ENCODE measurements around the gene DIP2C.

The DIP2C gene

DNA sequence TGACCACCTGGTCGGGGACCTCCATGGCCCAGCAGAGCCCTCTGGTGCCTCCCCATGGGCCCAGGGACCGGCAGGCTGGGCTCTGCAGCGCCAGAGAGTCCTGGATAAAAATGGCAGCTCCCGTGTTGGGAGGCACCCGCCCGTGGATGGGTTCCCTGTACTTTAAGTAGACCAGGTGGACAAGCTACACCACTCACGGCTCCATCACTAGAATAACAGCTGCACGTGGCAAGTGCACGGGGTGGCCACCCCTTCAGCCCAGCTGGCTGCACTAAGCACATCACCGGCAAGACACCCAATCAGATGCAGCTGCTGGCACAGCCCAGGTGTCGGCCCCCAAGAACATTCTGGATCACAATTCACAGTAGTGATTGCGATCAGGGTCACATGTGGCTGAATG lies 69.8 kb downstream of the DIP2C start:
- Histone ChIP-seq H3F3A (ENCODE audit: low read depth) (no peaks in the 10 kb centered on the region), H4K20me1 (ENCODE audit: insufficient read depth, low read length, poor library complexity, severe bottlenecking) (no peaks in the 10 kb centered on the region), H3K4me1 (ENCODE audit: insufficient read depth, low read length, poor library complexity, severe bottlenecking) (peaks cover 3% of the 10 kb centered on the region), H3K9me2 (replicated peaks; ENCODE audit: low read depth, low read length) (no peaks in the 10 kb centered on the region), H3K9me3 (ENCODE audit: insufficient read depth, low read depth, low read length) (no peaks in the 10 kb centered on the region), H3K36me3 (ENCODE audit: insufficient read depth, low read length) (no peaks in the 10 kb centered on the region), H3K4me3 (ENCODE audit: low read length, poor library complexity, severe bottlenecking) (no peak overlapping the region), H3K27me3 (ENCODE audit: insufficient read depth, low read length, poor library complexity, severe bottlenecking) (no peaks in the 10 kb centered on the region), H3K79me2 (ENCODE audit: insufficient read depth, low read length) (no peaks in the 10 kb centered on the region), H3K4me2 (ENCODE audit: low read depth, low read length, poor library complexity, severe bottlenecking) (no peak overlapping the region), H2AFZ (ENCODE audit: low read length) (no peak overlapping the region), H3K9ac (ENCODE audit: low read depth, low read length, poor library complexity, severe bottlenecking) (no peak overlapping the region)
- TF ChIP-seq, protein P1, sequence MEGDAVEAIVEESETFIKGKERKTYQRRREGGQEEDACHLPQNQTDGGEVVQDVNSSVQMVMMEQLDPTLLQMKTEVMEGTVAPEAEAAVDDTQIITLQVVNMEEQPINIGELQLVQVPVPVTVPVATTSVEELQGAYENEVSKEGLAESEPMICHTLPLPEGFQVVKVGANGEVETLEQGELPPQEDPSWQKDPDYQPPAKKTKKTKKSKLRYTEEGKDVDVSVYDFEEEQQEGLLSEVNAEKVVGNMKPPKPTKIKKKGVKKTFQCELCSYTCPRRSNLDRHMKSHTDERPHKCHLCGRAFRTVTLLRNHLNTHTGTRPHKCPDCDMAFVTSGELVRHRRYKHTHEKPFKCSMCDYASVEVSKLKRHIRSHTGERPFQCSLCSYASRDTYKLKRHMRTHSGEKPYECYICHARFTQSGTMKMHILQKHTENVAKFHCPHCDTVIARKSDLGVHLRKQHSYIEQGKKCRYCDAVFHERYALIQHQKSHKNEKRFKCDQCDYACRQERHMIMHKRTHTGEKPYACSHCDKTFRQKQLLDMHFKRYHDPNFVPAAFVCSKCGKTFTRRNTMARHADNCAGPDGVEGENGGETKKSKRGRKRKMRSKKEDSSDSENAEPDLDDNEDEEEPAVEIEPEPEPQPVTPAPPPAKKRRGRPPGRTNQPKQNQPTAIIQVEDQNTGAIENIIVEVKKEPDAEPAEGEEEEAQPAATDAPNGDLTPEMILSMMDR (conservative IDR thresholded peaks at IDR 0.05; ENCODE audit: low read length): no peak

DNA sequence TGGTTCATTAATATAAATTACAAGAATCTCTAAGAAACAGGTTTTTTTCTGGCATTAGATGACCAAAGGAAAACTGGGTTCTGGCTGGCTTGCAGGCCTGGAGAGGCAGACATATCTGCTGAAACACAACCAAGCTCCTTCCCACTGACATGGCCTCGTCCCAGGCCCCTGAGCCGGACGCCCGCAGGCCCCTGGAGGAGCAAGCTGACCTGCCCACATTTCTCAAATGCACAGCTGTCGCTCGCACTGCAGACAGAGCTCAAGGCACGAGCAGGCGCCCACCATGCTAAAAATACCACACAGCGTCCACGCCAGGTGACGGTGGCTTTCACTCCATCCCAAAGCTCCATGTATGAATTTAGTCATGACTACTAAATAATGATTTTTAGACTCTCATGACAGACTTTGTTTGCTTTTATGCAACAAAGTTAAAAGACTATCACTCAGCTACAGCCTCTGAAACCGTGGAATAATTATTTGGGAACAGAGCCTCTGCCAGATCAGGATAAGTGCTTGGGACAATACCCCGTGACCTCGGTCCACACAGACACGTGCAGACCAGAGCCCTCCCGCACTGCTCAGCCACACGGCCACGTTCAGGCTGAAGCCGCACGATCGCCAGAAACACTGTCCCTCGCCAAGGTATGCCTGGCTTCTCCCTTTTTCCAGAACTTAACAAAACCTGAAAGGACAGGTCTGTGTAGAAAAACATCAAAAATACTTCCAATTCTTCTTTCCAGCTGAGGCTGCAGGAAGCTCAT lies 71.1 kb downstream of the DIP2C start:
- H3K9me2 ChIP-seq (replicated peaks; ENCODE audit: low read depth, low read length): no peaks in the 10 kb centered on the region
- no peaks in the 10 kb centered on the region for H4K20me1 ChIP-seq (ENCODE audit: insufficient read depth, low read length, poor library complexity, severe bottlenecking)
- no peak overlapping the region for H2AFZ ChIP-seq (ENCODE audit: low read length)
- H3K4me3 ChIP-seq (ENCODE audit: low read length, poor library complexity, severe bottlenecking): no peak overlapping the region
- H3K36me3 ChIP-seq (ENCODE audit: insufficient read depth, low read length): no peaks in the 10 kb centered on the region
- H3K79me2 ChIP-seq (ENCODE audit: insufficient read depth, low read length): no peaks in the 10 kb centered on the region
- TF ChIP-seq EZH2phosphoT487 (IDR thresholded peaks at IDR 0.05; ENCODE audit: borderline replicate concordance): no peak
- TF ChIP-seq, protein P1 (conservative IDR thresholded peaks at IDR 0.05; ENCODE audit: low read length): no peak
- no peaks in the 10 kb centered on the region for H3K9me3 ChIP-seq (ENCODE audit: insufficient read depth, low read depth, low read length)
- H3F3A ChIP-seq (ENCODE audit: low read depth): no peaks in the 10 kb centered on the region
- no peak overlapping the region for H3K4me2 ChIP-seq (ENCODE audit: low read depth, low read length, poor library complexity, severe bottlenecking)
- no peak overlapping the region for H3K9ac ChIP-seq (ENCODE audit: low read depth, low read length, poor library complexity, severe bottlenecking)
- no peaks in the 10 kb centered on the region for H3K27me3 ChIP-seq (ENCODE audit: insufficient read depth, low read length, poor library complexity, severe bottlenecking)
- peaks cover 3% of the 10 kb centered on the region for H3K4me1 ChIP-seq (ENCODE audit: insufficient read depth, low read length, poor library complexity, severe bottlenecking)

DNA sequence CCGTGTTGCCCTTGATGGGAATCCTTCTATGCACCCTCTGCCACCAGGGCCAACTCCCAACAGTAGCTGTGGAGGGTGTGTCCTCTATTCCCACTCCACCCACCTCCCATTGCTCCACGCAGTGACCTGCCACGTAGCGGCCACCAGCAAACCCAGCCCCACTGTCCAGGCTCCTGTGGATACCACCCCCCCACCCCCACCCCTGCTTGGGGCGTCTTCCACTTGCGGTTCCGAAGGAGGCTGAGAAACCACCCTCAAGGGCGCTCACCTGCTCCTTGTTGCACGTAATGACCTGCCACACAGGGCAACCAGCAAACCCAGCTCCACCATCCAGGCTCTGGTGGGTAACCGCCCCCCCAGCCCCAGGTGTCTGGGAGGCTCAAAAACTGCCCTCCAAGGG lies 72.0 kb downstream of the DIP2C start:
- no peak overlapping the region for H3K4me3 ChIP-seq (ENCODE audit: low read length, poor library complexity, severe bottlenecking)
- H3F3A ChIP-seq (ENCODE audit: low read depth): no peaks in the 10 kb centered on the region
- no peaks in the 10 kb centered on the region for H3K9me3 ChIP-seq (ENCODE audit: insufficient read depth, low read depth, low read length)
- no peak overlapping the region for H2AFZ ChIP-seq (ENCODE audit: low read length)
- TF ChIP-seq, protein P1 (conservative IDR thresholded peaks at IDR 0.05; ENCODE audit: low read length): no peak
- no peak for TF ChIP-seq EZH2phosphoT487 (IDR thresholded peaks at IDR 0.05; ENCODE audit: borderline replicate concordance)
- H3K4me1 ChIP-seq (ENCODE audit: insufficient read depth, low read length, poor library complexity, severe bottlenecking): peaks cover 3% of the 10 kb centered on the region
- no peaks in the 10 kb centered on the region for H3K27me3 ChIP-seq (ENCODE audit: insufficient read depth, low read length, poor library complexity, severe bottlenecking)
- no peaks in the 10 kb centered on the region for H3K36me3 ChIP-seq (ENCODE audit: insufficient read depth, low read length)
- no peak overlapping the region for H3K4me2 ChIP-seq (ENCODE audit: low read depth, low read length, poor library complexity, severe bottlenecking)
- no peak overlapping the region for H3K9ac ChIP-seq (ENCODE audit: low read depth, low read length, poor library complexity, severe bottlenecking)
- H4K20me1 ChIP-seq (ENCODE audit: insufficient read depth, low read length, poor library complexity, severe bottlenecking): no peaks in the 10 kb centered on the region
- H3K9me2 ChIP-seq (replicated peaks; ENCODE audit: low read depth, low read length): no peaks in the 10 kb centered on the region
- H3K79me2 ChIP-seq (ENCODE audit: insufficient read depth, low read length): no peaks in the 10 kb centered on the region

Data from Loucy (cell line).